HepG2 (cell line): ENCODE measurements around the gene DDX39B. TPM values are rescaled to one million over a fixed set of nuclear protein-coding genes. Genes with fewer than 3 reads are reported as not detected.

Experiments
- AKAP8 ChIP-seq: sonication (generic); formaldehyde crosslinking; IDR thresholded peaks from 2 replicates; pipeline ENCODE4 v1.5.1; 2020; ENCODE audit warnings: mild to moderate bottlenecking, missing genetic modification reagents
- ARID2 ChIP-seq: sonication (generic); formaldehyde crosslinking; IDR thresholded peaks from 2 replicates; pipeline ENCODE4 v1.8.1; 2022; ENCODE audit warnings: mild to moderate bottlenecking, missing genetic modification reagents, borderline replicate concordance
- ERF ChIP-seq: IDR thresholded peaks from 2 replicates; pipeline ENCODE4 v1.6.1; 2018; ENCODE audit warnings: missing biosample characterization, missing genetic modification reagents
- FOXA1 ChIP-seq, 2 experiments: fragments of 450-650 bp in 1 of 2; sonication (generic) in 1 of 2; formaldehyde crosslinking in 1 of 2; IDR thresholded peaks; 2 replicates each; pipeline versions ENCODE4 v1.4.0 to v1.6.1; 2016 to 2020; ENCODE audit warnings: missing genetic modification reagents in 1 of 2
- FOXO1 ChIP-seq: sonication (generic); formaldehyde crosslinking; IDR thresholded peaks from 2 replicates; pipeline ENCODE4 v1.4.0; 2020; ENCODE audit warnings: missing genetic modification reagents
- FOXP1 ChIP-seq, 2 experiments: fragments of 450-650 bp in 1 of 2; IDR thresholded peaks; 2 replicates each; pipeline ENCODE4 v1.6.1; 2017 to 2018; ENCODE audit warnings: antibody characterized with exemption in 1 of 2
- HMG20B ChIP-seq: conservative IDR thresholded peaks from 2 replicates; pipeline ENCODE4 v1.6.1; 2016; ENCODE audit warnings: missing genetic modification reagents, missing compliant biosample characterization
- IKZF1 ChIP-seq: fragments of 450-650 bp; IDR thresholded peaks from 2 replicates; pipeline ENCODE4 v1.7.1; 2016
- IKZF4 ChIP-seq: sonication (generic); formaldehyde crosslinking; IDR thresholded peaks from 2 replicates; pipeline ENCODE4 v1.5.1; 2020; ENCODE audit warnings: borderline replicate concordance, mild to moderate bottlenecking, low read depth, missing genetic modification reagents; ENCODE audit errors: not compliant biosample characterization
- KAT2B ChIP-seq: fragments of 150-350 bp; IDR thresholded peaks from 2 replicates; pipeline ENCODE4 v1.6.1; 2014; ENCODE audit warnings: low read depth, low read length, borderline replicate concordance
- KDM5A ChIP-seq: fragments of 200-600 bp; sonication (generic); IDR thresholded peaks from 2 replicates; pipeline ENCODE4 v1.7.0; 2018; ENCODE audit warnings: antibody characterized with exemption, mild to moderate bottlenecking, low read length, borderline replicate concordance
- MBNL3 ChIP-seq: fragments of 250-450 bp; sonication (Bioruptor Pico); conservative IDR thresholded peaks from 2 replicates; pipeline ENCODE4 v1.8.0; 2022; ENCODE audit warnings: mild to moderate bottlenecking, inconsistent platforms
- MEF2D ChIP-seq: sonication (generic); formaldehyde crosslinking; IDR thresholded peaks from 2 replicates; pipeline ENCODE4 v1.5.1; 2020; ENCODE audit warnings: mild to moderate bottlenecking, missing genetic modification reagents
- MIER2 ChIP-seq: IDR thresholded peaks from 2 replicates; pipeline ENCODE4 v1.6.1; 2016; ENCODE audit warnings: missing biosample characterization, missing genetic modification reagents
- MTA3 ChIP-seq: sonication (generic); formaldehyde crosslinking; IDR thresholded peaks from 2 replicates; pipeline ENCODE4 v1.4.0; 2020; ENCODE audit warnings: missing genetic modification reagents
- NKX3-1 ChIP-seq: sonication (generic); formaldehyde crosslinking; IDR thresholded peaks from 2 replicates; pipeline ENCODE4 v1.5.0; 2020; ENCODE audit warnings: missing genetic modification reagents
- RFXAP ChIP-seq: sonication (generic); formaldehyde crosslinking; IDR thresholded peaks from 2 replicates; pipeline ENCODE4 v1.4.0; 2020; ENCODE audit warnings: missing genetic modification reagents, borderline replicate concordance
- THAP8 ChIP-seq: sonication (generic); formaldehyde crosslinking; IDR thresholded peaks from 2 replicates; pipeline ENCODE4 v1.5.1; 2020; ENCODE audit warnings: missing genetic modification reagents, mild to moderate bottlenecking, borderline replicate concordance
- YY1 ChIP-seq: IDR thresholded peaks from 2 replicates; pipeline ENCODE4 v1.6.1; 2011; ENCODE audit warnings: low read length, low read depth, moderate library complexity, mild to moderate bottlenecking; ENCODE audit not compliant: insufficient read depth, insufficient replicate concordance
- ZMAT3 ChIP-seq: sonication (generic); formaldehyde crosslinking; conservative IDR thresholded peaks from 2 replicates; pipeline ENCODE4 v1.7.0; 2021; ENCODE audit warnings: missing genetic modification reagents
- ZNF260 ChIP-seq: sonication (generic); formaldehyde crosslinking; IDR thresholded peaks from 2 replicates; pipeline ENCODE4 v1.4.0; 2020; ENCODE audit warnings: missing genetic modification reagents, low read depth, mild to moderate bottlenecking, borderline replicate concordance
- ZNF547 ChIP-seq: sonication (generic); formaldehyde crosslinking; IDR thresholded peaks from 2 replicates; pipeline ENCODE4 v1.5.1; 2020; ENCODE audit warnings: mild to moderate bottlenecking, missing genetic modification reagents
- ZNF672 ChIP-seq: sonication (generic); formaldehyde crosslinking; IDR thresholded peaks from 2 replicates; pipeline ENCODE4 v1.8.1; 2022; ENCODE audit warnings: missing genetic modification reagents
- ZNF737 ChIP-seq: sonication (generic); formaldehyde crosslinking; IDR thresholded peaks from 2 replicates; pipeline ENCODE4 v1.5.0; 2020; ENCODE audit warnings: missing genetic modification reagents, mild to moderate bottlenecking, borderline replicate concordance
- ZNF75D ChIP-seq: sonication (generic); formaldehyde crosslinking; IDR thresholded peaks from 2 replicates; pipeline ENCODE4 v1.8.1; 2023; ENCODE audit warnings: missing genetic modification reagents, mild to moderate bottlenecking, borderline replicate concordance
- ZNF761 ChIP-seq: sonication (generic); formaldehyde crosslinking; conservative IDR thresholded peaks from 2 replicates; pipeline ENCODE4 v1.4.0; 2020; ENCODE audit warnings: mild to moderate bottlenecking, missing genetic modification reagents
- ZNF780A ChIP-seq: sonication (generic); formaldehyde crosslinking; IDR thresholded peaks from 2 replicates; pipeline ENCODE4 v1.8.0; 2022; ENCODE audit warnings: mild to moderate bottlenecking, missing genetic modification reagents, moderate library complexity
- polyA plus RNA-seq, 8 experiments: library from polyadenylated mRNA; depleted of rRNA in 3 of 8; stranded (reverse) in 7 of 8; unstranded in 1 of 8; fragments of >200 nt; fragmentation: Illumina TruSeq in 4 of 8; extraction: Trizol in 4 of 8; gene quantifications; 2 replicates each; pipeline versions ENCODE4 v1.2.1 to v1.2.3, GENCODE V29; 2011 to 2016; ENCODE audit warnings: low read depth in 4 of 8, missing spikeins in 1 of 8, mixed read lengths in 1 of 8; ENCODE audit not compliant: insufficient read depth in 1 of 8
- total RNA-seq, 5 experiments: library from RNA; depleted of rRNA; stranded (reverse); fragments of >200 nt; fragmentation: Illumina TruSeq; extraction: Trizol; gene quantifications; 2 replicates each; pipeline ENCODE4 v1.2.3, GENCODE V29; 2016; ENCODE audit warnings: low read depth in 1 of 5
- TF ChIP-seq, protein P1 (sequence below): IDR thresholded peaks from 2 replicates; pipeline ENCODE4 v1.6.1; 2016; ENCODE audit warnings: missing compliant biosample characterization, missing genetic modification reagents, borderline replicate concordance
- TF ChIP-seq, protein P2 (sequence below): sonication (generic); formaldehyde crosslinking; IDR thresholded peaks from 2 replicates; pipeline ENCODE4 v1.8.1; 2023; ENCODE audit warnings: missing genetic modification reagents, inconsistent platforms, borderline replicate concordance

The DDX39B gene
- total and polyA plus RNA-seq, 2 of the 13 experiments (the other 11 are each of a cell fraction or from before 2014, with no cell fraction given): 570 to 678 TPM

DNA sequence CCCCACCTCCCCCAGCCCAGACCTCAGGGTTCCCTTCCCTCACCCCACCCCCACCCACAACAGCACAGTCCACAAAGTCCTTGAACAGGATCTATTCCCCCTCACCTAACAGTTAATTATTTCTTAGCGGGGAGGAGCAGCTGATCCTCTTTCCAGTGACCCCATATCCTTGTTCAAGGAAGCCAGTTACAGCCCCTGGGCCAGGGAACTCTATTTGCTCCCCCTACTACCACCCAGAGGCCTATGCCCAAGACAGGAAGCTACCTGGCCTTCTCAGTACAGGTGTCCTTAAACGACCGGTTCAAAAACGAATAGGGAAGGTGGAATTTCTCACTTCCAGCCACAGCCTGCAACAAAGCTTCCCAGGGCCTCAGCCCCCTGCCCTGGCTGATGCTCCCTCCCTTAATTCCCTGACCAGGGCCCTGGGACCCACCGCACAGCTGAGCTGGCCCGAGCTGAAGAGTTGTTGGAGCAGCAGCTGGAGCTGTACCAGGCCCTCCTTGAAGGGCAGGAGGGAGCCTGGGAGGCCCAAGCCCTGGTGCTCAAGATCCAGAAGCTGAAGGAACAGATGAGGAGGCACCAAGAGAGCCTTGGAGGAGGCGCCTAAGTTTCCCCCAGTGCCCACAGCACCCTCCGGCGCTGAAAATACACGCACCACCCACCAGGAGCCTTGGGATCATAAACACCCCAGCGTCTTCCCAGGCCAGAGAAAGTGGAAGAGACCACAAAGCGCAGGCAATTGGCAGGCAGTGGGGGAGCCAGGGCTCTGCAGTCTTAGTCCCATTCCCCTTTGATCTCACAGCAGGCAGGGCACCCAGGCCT lies 12.3 kb downstream of the DDX39B start (continued):
- TF ChIP-seq FOXP1 (IDR thresholded peaks at IDR 0.05): no peak
- TF ChIP-seq FOXP1 (CRISPR knock-in tag; IDR thresholded peaks at IDR 0.05): no peak
- TF ChIP-seq FOXA1 (IDR thresholded peaks at IDR 0.05): no peak
- no peak for TF ChIP-seq FOXA1 (CRISPR knock-in tag; IDR thresholded peaks at IDR 0.05)
- TF ChIP-seq MTA3 (CRISPR knock-in tag): no peak
- TF ChIP-seq FOXO1 (CRISPR knock-in tag): no peak
- 0 out of 2 replicates have a peak, but pooled peaks have one; percentile 54 for TF ChIP-seq RFXAP
- peak; percentile 22; the same call in 1 of the 2 replicates for TF ChIP-seq NKX3-1 (CRISPR knock-in tag)
- TF ChIP-seq HMG20B (CRISPR knock-in tag): 0 out of 2 replicates have a peak, but pooled peaks have one; percentile 1
- TF ChIP-seq, protein P1, sequence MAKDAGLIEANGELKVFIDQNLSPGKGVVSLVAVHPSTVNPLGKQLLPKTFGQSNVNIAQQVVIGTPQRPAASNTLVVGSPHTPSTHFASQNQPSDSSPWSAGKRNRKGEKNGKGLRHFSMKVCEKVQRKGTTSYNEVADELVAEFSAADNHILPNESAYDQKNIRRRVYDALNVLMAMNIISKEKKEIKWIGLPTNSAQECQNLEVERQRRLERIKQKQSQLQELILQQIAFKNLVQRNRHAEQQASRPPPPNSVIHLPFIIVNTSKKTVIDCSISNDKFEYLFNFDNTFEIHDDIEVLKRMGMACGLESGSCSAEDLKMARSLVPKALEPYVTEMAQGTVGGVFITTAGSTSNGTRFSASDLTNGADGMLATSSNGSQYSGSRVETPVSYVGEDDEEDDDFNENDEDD (CRISPR knock-in tag): no peak
- no peak for TF ChIP-seq ZNF672
- no peak for TF ChIP-seq IKZF4 (CRISPR knock-in tag)
- TF ChIP-seq, protein P2, sequence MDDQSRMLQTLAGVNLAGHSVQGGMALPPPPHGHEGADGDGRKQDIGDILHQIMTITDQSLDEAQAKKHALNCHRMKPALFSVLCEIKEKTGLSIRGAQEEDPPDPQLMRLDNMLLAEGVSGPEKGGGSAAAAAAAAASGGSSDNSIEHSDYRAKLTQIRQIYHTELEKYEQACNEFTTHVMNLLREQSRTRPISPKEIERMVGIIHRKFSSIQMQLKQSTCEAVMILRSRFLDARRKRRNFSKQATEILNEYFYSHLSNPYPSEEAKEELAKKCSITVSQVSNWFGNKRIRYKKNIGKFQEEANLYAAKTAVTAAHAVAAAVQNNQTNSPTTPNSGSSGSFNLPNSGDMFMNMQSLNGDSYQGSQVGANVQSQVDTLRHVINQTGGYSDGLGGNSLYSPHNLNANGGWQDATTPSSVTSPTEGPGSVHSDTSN (CRISPR knock-in tag): no peak
- no peak for TF ChIP-seq MBNL3 (CRISPR knock-in tag)
- TF ChIP-seq ZNF761: peak; percentile 17; the same call in 1 of the 2 replicates
- no peak for TF ChIP-seq ZMAT3 (CRISPR knock-in tag)
- no peak for TF ChIP-seq MIER2 (CRISPR knock-in tag)
- peak; percentile 59; the same call in 1 of the 2 replicates for TF ChIP-seq AKAP8 (CRISPR knock-in tag)
- TF ChIP-seq ZNF260: no peak
- TF ChIP-seq MEF2D: no peak
- TF ChIP-seq IKZF1: no peak
- TF ChIP-seq ERF (CRISPR knock-in tag): 0 out of 2 replicates have a peak, but pooled peaks have one; percentile 23
- no peak for TF ChIP-seq ZNF780A (CRISPR knock-in tag)
- TF ChIP-seq ZNF547: no peak
- TF ChIP-seq ZNF75D (CRISPR knock-in tag): no peak
- TF ChIP-seq KAT2B: no peak
- no peak for TF ChIP-seq YY1
- TF ChIP-seq KDM5A: no peak
- no peak for TF ChIP-seq ARID2 (CRISPR knock-in tag)
- no peak for TF ChIP-seq THAP8 (CRISPR knock-in tag)
- 0 out of 2 replicates have a peak, but pooled peaks have one; percentile 33 for TF ChIP-seq ZNF737 (CRISPR knock-in tag)
